GM10248 (cell line): Measurements from ENCODE around the gene RBKS.

Source experiments
- CTCF ChIA-PET: fragments of 300-600 bp; sonication (Branson Sonifier 250); formaldehyde crosslinking; extraction: SDS; loops from one replicate; lab custom pipeline; 2021; ENCODE audit warnings: antibody characterized with exemption; lab: Yijun Ruan, JAX
- POLR2A ChIA-PET: fragments of 350-650 bp; sonication (Branson Sonifier 250); formaldehyde crosslinking; extraction: SDS; loops from one replicate; lab custom pipeline; 2020; ENCODE audit warnings: antibody characterized with exemption; lab: Yijun Ruan, JAX
- DNase-seq: peaks from one replicate; pipeline ENCODE4 v3.0.0; 2012; ENCODE audit errors: extremely low spot score
- TF ChIP-seq, protein P1 (sequence below): IDR thresholded peaks from 2 replicates; pipeline ENCODE4 v1.5.1; 2012; ENCODE audit warnings: mild to moderate bottlenecking, low read depth; ENCODE audit errors: extremely low read depth, missing control alignments, control extremely low read depth

Gene RBKS

DNA sequence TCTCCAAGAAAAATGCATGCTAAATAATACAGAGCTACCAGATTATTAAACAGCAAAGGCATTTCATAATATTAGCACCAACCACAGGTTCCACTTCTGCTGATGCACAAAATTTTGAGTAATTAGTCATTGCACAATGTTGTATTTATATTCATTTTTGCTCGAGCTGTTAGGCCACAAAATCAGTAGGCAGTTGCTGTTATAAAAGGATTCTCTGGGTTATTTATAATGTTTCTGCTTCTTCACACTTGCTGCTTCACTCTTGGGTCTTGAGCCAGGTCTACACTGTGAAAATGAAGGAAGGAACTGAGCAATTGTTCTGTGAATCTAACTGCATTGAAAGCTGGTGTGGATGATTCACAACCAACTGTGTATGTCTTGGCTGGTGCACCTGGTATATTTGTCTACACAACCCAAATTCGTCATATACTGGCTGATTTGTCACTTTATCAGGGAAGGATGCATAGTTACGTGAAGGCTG is 80.4 kb downstream of the RBKS start:
- ChIA-PET CTCF (interaction anchor here (1.9 kb wide), 1 partner anchor 55 kb away, joined by 6 read pairs; no protein-coding TSS in a partner anchor), POLR2A (no interaction called here)
- TF ChIP-seq, protein P1, sequence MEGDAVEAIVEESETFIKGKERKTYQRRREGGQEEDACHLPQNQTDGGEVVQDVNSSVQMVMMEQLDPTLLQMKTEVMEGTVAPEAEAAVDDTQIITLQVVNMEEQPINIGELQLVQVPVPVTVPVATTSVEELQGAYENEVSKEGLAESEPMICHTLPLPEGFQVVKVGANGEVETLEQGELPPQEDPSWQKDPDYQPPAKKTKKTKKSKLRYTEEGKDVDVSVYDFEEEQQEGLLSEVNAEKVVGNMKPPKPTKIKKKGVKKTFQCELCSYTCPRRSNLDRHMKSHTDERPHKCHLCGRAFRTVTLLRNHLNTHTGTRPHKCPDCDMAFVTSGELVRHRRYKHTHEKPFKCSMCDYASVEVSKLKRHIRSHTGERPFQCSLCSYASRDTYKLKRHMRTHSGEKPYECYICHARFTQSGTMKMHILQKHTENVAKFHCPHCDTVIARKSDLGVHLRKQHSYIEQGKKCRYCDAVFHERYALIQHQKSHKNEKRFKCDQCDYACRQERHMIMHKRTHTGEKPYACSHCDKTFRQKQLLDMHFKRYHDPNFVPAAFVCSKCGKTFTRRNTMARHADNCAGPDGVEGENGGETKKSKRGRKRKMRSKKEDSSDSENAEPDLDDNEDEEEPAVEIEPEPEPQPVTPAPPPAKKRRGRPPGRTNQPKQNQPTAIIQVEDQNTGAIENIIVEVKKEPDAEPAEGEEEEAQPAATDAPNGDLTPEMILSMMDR = no peak
- DNase-seq = no peak

DNA sequence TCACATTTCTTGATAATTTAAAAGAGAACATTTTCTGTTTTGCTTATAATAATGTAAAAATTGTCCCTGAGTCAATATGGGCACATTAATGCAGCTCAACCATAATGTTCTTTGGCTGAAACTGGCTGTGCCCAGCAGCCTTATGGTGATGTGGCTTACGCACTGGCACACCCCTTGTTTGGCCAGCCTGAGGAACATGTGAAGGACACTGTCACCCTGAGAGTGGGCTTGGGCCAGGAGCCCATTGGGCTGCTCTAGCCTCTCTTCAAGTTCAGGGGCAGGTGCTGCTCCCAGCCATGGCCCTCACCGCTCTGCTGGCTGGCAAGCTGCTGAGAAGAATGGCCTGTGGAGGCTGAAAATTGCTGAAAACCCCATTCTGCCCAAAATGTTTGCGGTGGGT is 81.2 kb downstream of the RBKS start:
- no peak for DNase-seq
- ChIA-PET CTCF (interaction anchor here (1.9 kb wide), 1 partner anchor 54 kb away, joined by 6 read pairs; no protein-coding TSS in a partner anchor), POLR2A (no interaction called here)
- TF ChIP-seq, protein P1 = no peak

DNA sequence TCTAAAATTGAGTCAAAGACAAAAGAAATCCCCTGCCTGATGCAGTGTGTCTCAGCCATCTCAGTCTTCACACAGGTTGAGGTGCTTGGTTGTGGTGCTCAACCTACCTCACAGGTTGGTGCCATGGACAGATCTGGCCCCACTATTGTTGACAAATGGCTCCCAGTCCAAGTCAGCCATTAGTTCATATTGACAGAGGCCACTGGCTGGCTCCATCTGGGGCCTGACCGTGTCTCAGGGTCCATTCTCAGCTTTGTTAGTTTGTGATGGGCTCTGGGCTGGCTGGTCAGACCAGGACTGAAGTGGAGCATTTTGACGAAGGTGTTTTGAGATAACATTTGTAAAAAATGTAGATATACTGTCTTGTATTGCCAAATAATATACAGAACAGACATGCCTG is 81.8 kb downstream of the RBKS start:
- TF ChIP-seq, protein P1 = no peak
- DNase-seq = no peak
- CTCF ChIA-PET = no interaction called here
- POLR2A ChIA-PET = no interaction called here

DNA sequence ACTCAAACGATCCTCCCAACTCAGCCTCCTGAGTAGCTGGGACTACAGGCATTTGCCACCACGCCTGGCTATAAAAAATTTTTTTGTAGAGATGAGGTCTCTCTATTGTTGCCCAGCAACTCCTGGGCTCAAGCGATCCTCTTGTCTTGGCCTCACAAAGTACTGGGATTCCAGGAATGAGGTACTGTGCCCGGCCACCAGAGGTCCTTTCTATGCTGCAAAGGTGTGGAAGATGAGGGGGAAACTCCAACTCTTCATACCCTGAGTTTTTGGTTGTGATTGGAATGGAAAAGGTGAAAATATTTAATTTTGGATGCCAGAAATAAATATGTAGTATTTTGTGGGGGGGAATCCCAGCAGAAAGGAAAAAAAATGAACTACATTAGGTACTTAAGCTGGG is 82.7 kb downstream of the RBKS start:
- no peak for DNase-seq
- CTCF ChIA-PET = interaction anchor here (1.0 to 2.1 kb wide), 4 partner anchors 10 to 623 kb away, joined by 3 to 7 read pairs (median 4); no protein-coding TSS in a partner anchor

DNA sequence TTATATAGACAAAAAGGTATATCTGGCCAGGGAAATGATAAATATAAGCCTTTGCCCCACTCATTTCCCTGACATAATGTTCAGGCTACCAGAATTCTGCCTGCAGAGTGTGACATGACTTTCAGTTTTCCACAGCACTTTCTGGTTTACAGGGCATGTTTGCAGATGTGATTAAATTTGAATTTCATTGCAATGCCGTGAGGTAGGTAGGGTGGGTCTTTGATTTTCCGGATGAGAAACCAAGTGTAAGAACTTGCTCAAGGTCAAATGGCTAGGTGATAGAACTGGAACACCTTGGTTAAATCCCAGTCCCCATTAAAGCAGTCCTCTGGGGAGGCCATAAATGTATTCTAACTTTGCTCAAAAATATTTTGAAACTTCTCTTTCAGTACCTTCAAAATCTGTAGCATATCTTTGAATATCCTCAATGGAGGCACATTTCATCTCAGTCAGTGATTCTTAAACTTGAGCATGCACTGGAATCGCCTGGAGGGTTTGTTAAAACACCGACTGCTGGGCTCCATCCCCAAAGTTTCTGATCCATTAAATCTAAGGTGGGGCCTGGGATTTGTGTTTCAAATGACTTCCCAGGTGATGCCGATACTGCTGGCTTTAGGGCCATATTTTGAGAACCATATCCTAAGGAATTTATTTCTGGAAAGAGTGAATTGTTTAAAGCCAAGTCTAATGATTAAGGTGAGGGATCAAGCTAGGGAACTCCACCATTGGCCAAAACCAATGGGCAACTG is 83.7 kb downstream of the RBKS start:
- no peak for DNase-seq
- TF ChIP-seq, protein P1 = no peak
- POLR2A ChIA-PET = no interaction called here
- CTCF ChIA-PET = interaction anchor here (1.0 to 2.1 kb wide), 4 partner anchors 11 to 624 kb away, joined by 3 to 7 read pairs (median 4); no protein-coding TSS in a partner anchor

More for the DNA sequence above, 82.7 kb downstream of the RBKS start:
- TF ChIP-seq, protein P1 = peak; percentile 35
- POLR2A ChIA-PET = no interaction called here

DNA sequence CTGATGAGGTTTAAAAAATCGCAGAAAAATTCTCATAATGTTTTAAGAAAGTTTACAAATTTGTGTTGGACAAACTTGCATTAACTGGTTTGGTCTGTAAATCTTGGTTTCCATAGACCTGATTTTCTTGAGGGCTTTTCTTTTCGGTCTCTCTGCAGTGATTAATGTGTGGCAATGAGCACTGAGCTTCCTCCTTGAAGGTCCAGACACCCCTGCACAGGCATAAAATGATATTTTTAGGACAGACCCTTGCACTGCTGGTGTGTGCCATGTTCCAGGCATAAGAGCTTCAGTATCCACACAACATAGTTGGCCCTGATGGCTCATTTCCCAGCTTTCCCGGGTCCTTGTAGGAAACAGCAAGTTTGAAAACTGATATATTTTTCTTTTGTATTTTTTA is 85.0 kb downstream of the RBKS start:
- ChIA-PET CTCF (interaction anchor here (1.1 to 2.1 kb wide), 5 partner anchors 11 to 67 kb away, joined by 3 to 7 read pairs (median 4); no protein-coding TSS in a partner anchor), POLR2A (no interaction called here)
- no peak for DNase-seq
- TF ChIP-seq, protein P1 = no peak
